HEK293 (cell line): ENCODE measurements around the gene CA11.

Experiments
- BCL6B ChIP-seq: fragments of 450-650 bp; formaldehyde crosslinking; IDR thresholded peaks from 2 replicates; pipeline ENCODE4 v1.5.1; 2017; ENCODE audit warnings: missing biosample characterization, missing genetic modification characterization
- CTCF ChIP-seq: fragments of 450-650 bp; formaldehyde crosslinking; IDR thresholded peaks from 2 replicates; pipeline ENCODE4 v1.5.1; 2016; ENCODE audit warnings: missing biosample characterization, missing genetic modification characterization
- FEZF1 ChIP-seq: fragments of 450-650 bp; formaldehyde crosslinking; IDR thresholded peaks from 2 replicates; pipeline ENCODE4 v1.5.1; 2016; ENCODE audit warnings: missing biosample characterization, missing genetic modification characterization
- GLI2 ChIP-seq: fragments of 450-650 bp; formaldehyde crosslinking; IDR thresholded peaks from 2 replicates; pipeline ENCODE4; 2017; ENCODE audit warnings: missing biosample characterization, missing genetic modification characterization, low read depth, borderline replicate concordance
- GLI4 ChIP-seq: fragments of 450-650 bp; formaldehyde crosslinking; IDR thresholded peaks from 2 replicates; pipeline ENCODE4 v1.5.1; 2016; ENCODE audit warnings: missing biosample characterization, missing genetic modification characterization
- KLF10 ChIP-seq: fragments of 450-650 bp; IDR thresholded peaks from 2 replicates; pipeline ENCODE4 v1.5.1; 2018; ENCODE audit warnings: missing biosample characterization, mild to moderate bottlenecking, missing genetic modification characterization
- TSHZ1 ChIP-seq: fragments of 450-650 bp; formaldehyde crosslinking; IDR thresholded peaks from 2 replicates; pipeline ENCODE4 v1.5.1; 2016; ENCODE audit warnings: missing biosample characterization, missing genetic modification characterization, borderline replicate concordance
- ZBTB10 ChIP-seq: fragments of 450-650 bp; formaldehyde crosslinking; IDR thresholded peaks from 2 replicates; pipeline ENCODE4 v1.5.1; 2016; ENCODE audit warnings: missing biosample characterization, missing genetic modification characterization
- ZBTB17 ChIP-seq: fragments of 450-650 bp; formaldehyde crosslinking; IDR thresholded peaks from 2 replicates; pipeline ENCODE4 v1.5.1; 2016; ENCODE audit warnings: missing biosample characterization, missing genetic modification characterization
- ZNF114 ChIP-seq: fragments of 450-650 bp; formaldehyde crosslinking; IDR thresholded peaks from 2 replicates; pipeline ENCODE4 v1.5.0; 2017; ENCODE audit warnings: missing biosample characterization, missing genetic modification characterization
- ZNF16 ChIP-seq: fragments of 450-650 bp; formaldehyde crosslinking; IDR thresholded peaks from 2 replicates; pipeline ENCODE4 v1.5.1; 2016; ENCODE audit warnings: low read depth, missing biosample characterization, missing genetic modification characterization
- ZNF18 ChIP-seq: fragments of 450-650 bp; formaldehyde crosslinking; IDR thresholded peaks from 2 replicates; pipeline ENCODE4 v1.5.1; 2016; ENCODE audit warnings: missing biosample characterization, missing genetic modification characterization
- ZNF292 ChIP-seq: fragments of 450-650 bp; formaldehyde crosslinking; IDR thresholded peaks from 2 replicates; pipeline ENCODE4 v1.5.1; 2016; ENCODE audit warnings: low read depth, missing biosample characterization, missing genetic modification characterization, borderline replicate concordance
- ZNF354C ChIP-seq: fragments of 450-650 bp; formaldehyde crosslinking; IDR thresholded peaks from 2 replicates; pipeline ENCODE4 v1.5.1; 2016; ENCODE audit warnings: missing biosample characterization, missing genetic modification characterization, low read depth, borderline replicate concordance
- ZNF391 ChIP-seq: fragments of 450-650 bp; formaldehyde crosslinking; IDR thresholded peaks from 2 replicates; pipeline ENCODE4 v1.5.1; 2016; ENCODE audit warnings: low read depth, missing biosample characterization, missing genetic modification characterization, borderline replicate concordance
- ZNF398 ChIP-seq: fragments of 450-650 bp; formaldehyde crosslinking; IDR thresholded peaks from 2 replicates; pipeline ENCODE4 v1.5.1; 2017; ENCODE audit warnings: missing biosample characterization, missing genetic modification characterization
- ZNF423 ChIP-seq: fragments of 450-650 bp; formaldehyde crosslinking; IDR thresholded peaks from 2 replicates; pipeline ENCODE4 v1.5.1; 2016; ENCODE audit warnings: missing biosample characterization, missing genetic modification characterization
- ZNF473 ChIP-seq: fragments of 450-650 bp; formaldehyde crosslinking; IDR thresholded peaks from 2 replicates; pipeline ENCODE4 v1.5.1; 2017; ENCODE audit warnings: missing biosample characterization, missing genetic modification characterization
- ZNF501 ChIP-seq: fragments of 450-650 bp; formaldehyde crosslinking; IDR thresholded peaks from 2 replicates; pipeline ENCODE4 v1.5.1; 2016; ENCODE audit warnings: missing biosample characterization, missing genetic modification characterization
- ZNF555 ChIP-seq: fragments of 450-650 bp; formaldehyde crosslinking; conservative IDR thresholded peaks from 2 replicates; pipeline ENCODE4 v1.5.1; 2017; ENCODE audit warnings: missing biosample characterization, mild to moderate bottlenecking, missing genetic modification characterization, inconsistent platforms
- ZNF558 ChIP-seq: fragments of 450-650 bp; formaldehyde crosslinking; IDR thresholded peaks from 2 replicates; pipeline ENCODE4 v1.5.1; 2016; ENCODE audit warnings: missing biosample characterization, missing genetic modification characterization
- ZNF580 ChIP-seq: fragments of 450-650 bp; formaldehyde crosslinking; IDR thresholded peaks from 2 replicates; pipeline ENCODE4 v1.5.1; 2016; ENCODE audit warnings: missing biosample characterization, missing genetic modification characterization
- ZNF621 ChIP-seq: fragments of 450-650 bp; formaldehyde crosslinking; IDR thresholded peaks from 2 replicates; pipeline ENCODE4 v1.5.1; 2017; ENCODE audit warnings: missing biosample characterization, missing genetic modification characterization
- ZNF629 ChIP-seq: fragments of 450-650 bp; formaldehyde crosslinking; IDR thresholded peaks from 2 replicates; pipeline ENCODE4 v1.5.1; 2017; ENCODE audit warnings: missing biosample characterization, missing genetic modification characterization
- ZNF664 ChIP-seq: fragments of 450-650 bp; formaldehyde crosslinking; IDR thresholded peaks from 2 replicates; pipeline ENCODE4 v1.5.1; 2016; ENCODE audit warnings: missing biosample characterization, missing genetic modification characterization
- ZNF830 ChIP-seq: fragments of 450-650 bp; IDR thresholded peaks from 2 replicates; pipeline ENCODE4 v1.5.0; 2018; ENCODE audit warnings: missing biosample characterization, missing genetic modification characterization, low read depth, mild to moderate bottlenecking, moderate library complexity

The CA11 gene

GRCh38 chr19:48644839-48645619, 958 bp downstream of the CA11 start (continued):
- TF ChIP-seq ZNF354C (no peak), BCL6B (tag by site-specific recombination) (no peak), ZBTB17 (peak; percentile 92), ZNF16 (tag by site-specific recombination) (no peak), ZNF423 (0 out of 2 replicates have a peak, but pooled peaks have one; percentile 8), ZNF830 (tag by site-specific recombination) (no peak), KLF10 (tag by site-specific recombination) (no peak), ZNF664 (no peak), CTCF (no peak), ZNF473 (tag by site-specific recombination) (no peak), ZNF629 (tag by site-specific recombination) (no peak), GLI2 (tag by site-specific recombination) (no peak), ZNF501 (tag by site-specific recombination) (no peak), ZNF391 (tag by site-specific recombination) (no peak), GLI4 (tag by site-specific recombination) (no peak), ZNF555 (no peak), ZNF398 (tag by site-specific recombination) (peak; percentile 82), ZNF114 (tag by site-specific recombination) (no peak), ZNF621 (tag by site-specific recombination) (no peak), ZNF558 (tag by site-specific recombination) (no peak), ZNF18 (tag by site-specific recombination) (no peak), TSHZ1 (tag by site-specific recombination) (no peak), ZNF292 (no peak), ZBTB10 (peak; percentile 81), ZNF580 (peak; percentile 99), FEZF1 (tag by site-specific recombination) (no peak)
